ENCODE results near the gene GPR17. TPM values are rescaled to one million over a fixed set of nuclear protein-coding genes. Genes with fewer than 3 reads are reported as not detected.

GPR17 gene
- total and polyA plus RNA-seq, 12 donors = 0.22 to 16.5 (median 0.46) TPM; not detected in 4

DNA sequence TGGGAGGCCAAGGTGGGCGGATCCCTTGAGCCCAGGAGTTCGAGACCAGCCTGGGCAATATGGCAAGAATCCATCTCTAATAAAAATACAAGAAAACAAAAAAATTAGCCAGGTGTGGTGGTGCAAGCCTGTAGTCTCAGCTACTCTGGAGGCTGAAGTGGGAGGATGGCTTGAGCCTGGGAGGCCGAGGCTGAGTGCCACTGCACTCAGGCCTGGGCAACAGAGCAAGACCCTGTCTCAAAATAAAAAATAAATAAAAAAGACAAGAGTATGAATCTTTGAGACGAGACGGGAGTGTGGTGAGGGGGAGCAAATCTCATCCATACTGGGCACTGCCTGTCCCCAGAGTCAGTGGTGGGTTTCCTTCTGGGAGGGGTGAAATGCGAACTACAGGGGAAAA is 12.2 kb downstream of the GPR17 start:
- H3K4me3 ChIP-seq = no peak overlapping the region

DNA sequence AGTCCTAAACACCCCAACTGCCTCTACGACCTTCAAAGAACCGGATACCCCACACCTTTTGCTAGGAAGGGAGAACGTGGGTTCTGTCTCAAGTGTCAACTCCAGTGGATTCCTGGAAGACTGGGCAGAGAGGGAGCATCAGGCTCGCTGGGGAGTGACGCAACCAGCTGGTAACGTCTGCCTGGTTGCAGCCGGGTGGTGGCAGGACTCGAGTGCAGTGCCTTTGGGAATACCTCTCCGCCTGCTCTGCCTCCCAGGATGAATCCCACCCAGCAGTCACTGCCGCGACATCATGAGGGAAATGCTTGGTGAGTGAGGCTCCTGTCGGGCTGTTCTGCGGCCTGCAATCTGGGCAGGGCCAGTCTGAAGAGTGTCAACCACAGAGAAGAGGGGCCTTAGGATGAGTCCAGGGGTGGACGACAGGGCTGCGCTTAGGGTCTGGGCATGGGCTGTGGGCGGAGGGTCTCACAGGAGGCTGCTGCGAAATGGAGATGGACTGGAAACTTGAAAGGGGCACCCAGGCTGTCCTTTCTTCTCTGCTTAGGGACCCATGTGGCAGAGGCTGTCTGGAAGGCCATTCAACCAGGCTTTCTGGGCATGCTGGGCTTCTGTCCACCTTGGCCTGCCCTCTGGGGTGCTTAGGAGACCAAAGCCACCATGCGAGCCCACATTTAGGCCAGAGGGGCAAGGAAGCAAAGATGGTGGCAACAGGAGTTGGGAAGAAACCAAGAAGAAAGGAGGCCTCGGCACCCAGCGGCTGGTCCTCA is 12.9 kb downstream of the GPR17 start:
- peaks cover 77 to 99% (median 95%) of the 10 kb centered on the region in 9 donors for H3K4me1 ChIP-seq
- H3K27me3 ChIP-seq = peaks cover 0 to 10% (median 0%) of the 10 kb centered on the region in 7 donors
- H3K9me3 ChIP-seq = no peaks in the 10 kb centered on the region
- peak in 2 of 8 donors; percentile 12 to 20 for ATAC-seq
- 64 to 68% methylated on average over 20 of the region's 20 CpGs for WGBS, 2 donors
- peak in 1 of 2 donors; percentile 33 for DNase-seq
- intact Hi-C loops (cut with DNase I) = loop anchor here in 3 of 10 donors (2.0 to 5.0 kb wide), 3 partner anchors 14 to 38 kb away; partner anchors contain the start of gene LIMS2 (in 1 of the 3)
- H3K36me3 ChIP-seq = peaks cover 0 to 57% (median 5%) of the 10 kb centered on the region in 9 donors
- peak overlapping the region; percentile 78 to 95 (median 86) for H3K27ac ChIP-seq
- H3K4me3 ChIP-seq = peak overlapping the region in 2 of 10 donors; percentile 2 to 14
- TF ChIP-seq, protein P1, sequence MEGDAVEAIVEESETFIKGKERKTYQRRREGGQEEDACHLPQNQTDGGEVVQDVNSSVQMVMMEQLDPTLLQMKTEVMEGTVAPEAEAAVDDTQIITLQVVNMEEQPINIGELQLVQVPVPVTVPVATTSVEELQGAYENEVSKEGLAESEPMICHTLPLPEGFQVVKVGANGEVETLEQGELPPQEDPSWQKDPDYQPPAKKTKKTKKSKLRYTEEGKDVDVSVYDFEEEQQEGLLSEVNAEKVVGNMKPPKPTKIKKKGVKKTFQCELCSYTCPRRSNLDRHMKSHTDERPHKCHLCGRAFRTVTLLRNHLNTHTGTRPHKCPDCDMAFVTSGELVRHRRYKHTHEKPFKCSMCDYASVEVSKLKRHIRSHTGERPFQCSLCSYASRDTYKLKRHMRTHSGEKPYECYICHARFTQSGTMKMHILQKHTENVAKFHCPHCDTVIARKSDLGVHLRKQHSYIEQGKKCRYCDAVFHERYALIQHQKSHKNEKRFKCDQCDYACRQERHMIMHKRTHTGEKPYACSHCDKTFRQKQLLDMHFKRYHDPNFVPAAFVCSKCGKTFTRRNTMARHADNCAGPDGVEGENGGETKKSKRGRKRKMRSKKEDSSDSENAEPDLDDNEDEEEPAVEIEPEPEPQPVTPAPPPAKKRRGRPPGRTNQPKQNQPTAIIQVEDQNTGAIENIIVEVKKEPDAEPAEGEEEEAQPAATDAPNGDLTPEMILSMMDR (IDR thresholded peaks at IDR 0.05) = no peak

More for the DNA sequence above, 12.2 kb downstream of the GPR17 start:
- DNase-seq (no peak), ATAC-seq (no peak)
- Histone ChIP-seq H3K36me3 (peaks cover 0 to 63% (median 5%) of the 10 kb centered on the region in 9 donors), H3K27ac (peak overlapping the region; percentile 78 to 95 (median 86)), H3K27me3 (peaks cover 0 to 4% (median 0%) of the 10 kb centered on the region in 7 donors), H3K4me1 (peaks cover 71 to 99% (median 95%) of the 10 kb centered on the region in 9 donors), H3K9me3 (no peaks in the 10 kb centered on the region)
- TF ChIP-seq, protein P1 (IDR thresholded peaks at IDR 0.05) = no peak
- intact Hi-C loops (cut with DNase I) = loop anchor here in 3 of 10 donors (2.0 to 5.0 kb wide), 3 partner anchors 15 to 39 kb away; partner anchors contain the start of gene LIMS2 (in 1 of the 3)
- WGBS, 2 donors = 84 to 85% methylated on average over 6 of the region's 6 CpGs

DNA sequence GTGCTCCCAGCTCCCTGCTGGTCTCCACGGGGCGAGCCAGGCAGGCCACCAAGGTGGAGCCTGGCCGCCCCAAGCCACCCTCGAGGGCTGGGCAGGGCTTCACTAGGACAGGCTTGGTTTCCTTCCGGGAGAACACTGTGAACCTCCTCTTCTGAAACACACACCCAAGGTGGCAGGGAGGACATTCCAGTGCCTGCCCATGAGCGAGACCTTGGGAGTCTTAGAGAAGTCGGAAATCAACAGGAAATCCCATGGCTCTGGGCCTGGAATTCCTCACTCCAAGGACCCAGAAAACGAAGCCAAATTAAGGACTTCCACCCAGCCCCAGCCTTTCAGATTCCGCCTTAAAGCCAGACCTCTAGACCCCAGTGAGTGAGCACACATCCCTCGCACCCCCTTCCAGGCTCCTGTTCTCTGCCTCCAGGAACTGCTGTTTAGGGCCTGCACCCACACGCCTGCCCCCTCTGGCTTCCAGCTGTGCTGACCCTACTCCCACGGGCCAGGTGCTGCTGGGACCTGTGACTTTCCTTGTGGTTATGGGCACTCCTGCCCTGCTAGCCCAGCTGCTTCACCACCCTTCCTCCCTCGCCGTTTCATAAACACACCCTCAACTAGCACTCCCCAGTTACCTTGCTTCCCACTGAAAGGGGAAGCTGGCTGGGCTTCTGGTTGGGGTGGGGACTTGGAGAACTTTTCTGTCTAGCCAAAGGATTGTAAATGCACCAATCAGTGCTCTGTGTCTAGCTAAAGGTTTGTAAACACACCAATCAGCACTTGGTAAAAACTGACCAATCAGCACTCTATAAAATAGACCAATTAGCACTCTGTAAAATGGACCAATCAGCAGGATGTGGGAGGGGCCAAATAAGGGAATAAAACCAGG is 13.7 kb downstream of the GPR17 start:
- TF ChIP-seq, protein P1 (IDR thresholded peaks at IDR 0.05) = no peak
- intact Hi-C loops (cut with DNase I) = loop anchor here in 3 of 10 donors (2.0 to 5.0 kb wide), 3 partner anchors 13 to 38 kb away; partner anchors contain the start of gene LIMS2 (in 1 of the 3)
- H3K27me3 ChIP-seq = peaks cover 0 to 19% (median 0%) of the 10 kb centered on the region in 7 donors
- ATAC-seq = peak; percentile 30 to 67 (median 49)
- H3K9me3 ChIP-seq = no peaks in the 10 kb centered on the region
- peak; percentile 68 to 70 for DNase-seq
- H3K4me1 ChIP-seq = peaks cover 72 to 97% (median 92%) of the 10 kb centered on the region in 9 donors
- H3K36me3 ChIP-seq = peaks cover 0 to 48% (median 5%) of the 10 kb centered on the region in 9 donors
- peak overlapping the region in 2 of 10 donors; percentile 2 to 21 for H3K4me3 ChIP-seq
- H3K27ac ChIP-seq = peak overlapping the region; percentile 78 to 95 (median 86)
- 40 to 43% methylated on average over 14 of the region's 14 CpGs for WGBS, 2 donors

DNA sequence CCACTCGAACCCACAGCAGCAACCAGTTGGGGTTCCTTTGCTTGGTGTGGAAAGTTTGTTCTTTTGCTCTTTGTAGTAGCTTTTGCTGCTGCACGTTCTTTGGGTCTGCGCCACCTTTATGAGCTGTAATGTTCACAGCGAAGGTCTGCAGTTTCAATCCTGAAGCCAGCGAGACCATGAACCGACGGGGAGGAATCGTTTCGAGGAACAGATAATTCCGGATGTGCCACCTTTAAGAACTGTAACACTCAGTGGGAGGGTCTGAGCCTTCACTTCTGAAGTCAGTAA is 14.3 kb downstream of the GPR17 start:
- intact Hi-C loops (cut with DNase I) = no loop called here
- Histone ChIP-seq H3K4me1 (peaks cover 72 to 97% (median 92%) of the 10 kb centered on the region in 9 donors), H3K4me3 (no peak overlapping the region), H3K27ac (peak overlapping the region; percentile 78 to 95 (median 84)), H3K27me3 (peaks cover 0 to 24% (median 0%) of the 10 kb centered on the region in 7 donors), H3K36me3 (peaks cover 0 to 43% (median 5%) of the 10 kb centered on the region in 9 donors), H3K9me3 (no peaks in the 10 kb centered on the region)
- TF ChIP-seq, protein P1 (IDR thresholded peaks at IDR 0.05) = no peak
- WGBS, 2 donors = 83% methylated on average over 10 of the region's 10 CpGs
- DNase-seq (no peak), ATAC-seq (no peak)
